OCI-LY7 (cell line): ENCODE results near the gene EGFLAM.

ENCODE experiments used
- CTCF ChIP-seq: fragments of 200-600 bp; sonication (generic); conservative IDR thresholded peaks from 2 replicates; pipeline ENCODE4 v1.5.1; 2014; ENCODE audit warnings: mild to moderate bottlenecking, antibody characterized with exemption, low read length, moderate library complexity, mixed read lengths
- EZH2phosphoT487 ChIP-seq: fragments of 200-600 bp; sonication (generic); IDR thresholded peaks from 2 replicates; pipeline ENCODE4 v1.6.1; 2018; ENCODE audit warnings: low read depth, borderline replicate concordance, mild to moderate bottlenecking, mixed run types, antibody characterized with exemption, low read length, moderate library complexity, mixed read lengths

- TF ChIP-seq CTCF (no peak), EZH2phosphoT487 (no peak)
Observed at GRCh38 chr5:38431242-38431853, 173.0 kb downstream of the EGFLAM start.
